Lung (tissue), 12 donors: Measurements from ENCODE around the gene GIPC3. TPM values are rescaled to one million over a fixed set of nuclear protein-coding genes. Genes with fewer than 3 reads are reported as not detected.
"Not testable (repeated sequence)": the region's sequence is repeated elsewhere in the genome, so short reads cannot be mapped to it uniquely, and the experiment has no call there.

Experiments
- ATAC-seq: fragments of 200-7000 bp; cut with Tn5 transposase; one replicate; pipeline ENCODE4 v1.9.1; 2020; ENCODE audit warnings: moderate number of reproducible peaks; ENCODE audit not compliant: insufficient read depth, low FRiP score
- DNase-seq, 3 donors: peaks; one replicate each; pipeline ENCODE4 v3.0.0-alpha.2; 2013 to 2017
- H3K27ac ChIP-seq, 2 donors: one replicate each; pipeline ENCODE4 v1.5.1; 2013; ENCODE audit warnings: mild to moderate bottlenecking in 2 of 2, moderate library complexity in 2 of 2, control low read depth in 1 of 2, inconsistent platforms in 1 of 2, low read depth in 1 of 2, low read length in 1 of 2
- H3K27me3 ChIP-seq, 3 donors: one replicate each; pipeline ENCODE4 v1.5.1; 2013; ENCODE audit warnings: low read length in 2 of 3; ENCODE audit not compliant: control insufficient read depth in 3 of 3, insufficient read depth in 3 of 3
- H3K36me3 ChIP-seq, 4 donors: one replicate each; pipeline ENCODE4 v1.5.1; 2013; ENCODE audit warnings: low read length in 4 of 4, mild to moderate bottlenecking in 1 of 4, moderate library complexity in 1 of 4; ENCODE audit not compliant: control insufficient read depth in 4 of 4, insufficient read depth in 4 of 4
- H3K4me1 ChIP-seq, 5 donors: one replicate each; pipeline ENCODE4 v1.5.1; 2013; ENCODE audit warnings: low read length in 5 of 5, mild to moderate bottlenecking in 2 of 5, moderate library complexity in 1 of 5; ENCODE audit not compliant: control insufficient read depth in 5 of 5, insufficient read depth in 5 of 5
- H3K4me3 ChIP-seq: one replicate; pipeline ENCODE4 v1.5.1; 2013; ENCODE audit warnings: mild to moderate bottlenecking, control low read depth, moderate library complexity
- H3K9ac ChIP-seq, 2 donors: one replicate each; pipeline ENCODE4 v1.5.1; 2013; ENCODE audit warnings: low read length in 2 of 2, control low read depth in 1 of 2; ENCODE audit not compliant: insufficient read depth in 1 of 2
- H3K9me3 ChIP-seq, 4 donors: one replicate each; pipeline ENCODE4 v1.5.1; 2013; ENCODE audit warnings: low read length in 3 of 4, mild to moderate bottlenecking in 1 of 4, moderate library complexity in 1 of 4; ENCODE audit not compliant: control insufficient read depth in 4 of 4, insufficient read depth in 3 of 4
- WGBS, 2 donors: extraction: QIAGEN DNeasy Blood & Tissue Kit; methylation state at CpG; one replicate each; pipeline ENCODE4 v1.1.7; 2013; 5-methylcytosine and 5-hydroxymethylcytosine counted together
- polyA plus RNA-seq, 2 donors: library from polyadenylated mRNA; stranded (reverse); fragments of 200-250 nt; gene quantifications; one replicate each; pipeline ENCODE4 v1.2.1, GENCODE V29; 2013
- total RNA-seq, 2 donors: library from RNA; depleted of rRNA in 1 of 2; stranded (reverse); fragments of >200 nt in 1 of 2; gene quantifications; one replicate each; pipeline ENCODE4 v1.2.1, GENCODE V29; 2014 to 2021
- TF ChIP-seq, protein P1 (sequence below): IDR thresholded peaks from 2 replicates; pipeline ENCODE4 v1.5.1; 2012; ENCODE audit warnings: mild to moderate bottlenecking; ENCODE audit errors: control extremely low read depth, extremely low read depth
- donor health status: control.
- donor health status: control.
- donor health status: Bipolar disorder and iron deficiency.
- donor health status: healthy.
- donor health status: DM: yes; HTN: yes; CAD: no.

The GIPC3 gene
- total and polyA plus RNA-seq, 4 donors: 1.6 to 2.1 (median 1.9) TPM

DNA sequence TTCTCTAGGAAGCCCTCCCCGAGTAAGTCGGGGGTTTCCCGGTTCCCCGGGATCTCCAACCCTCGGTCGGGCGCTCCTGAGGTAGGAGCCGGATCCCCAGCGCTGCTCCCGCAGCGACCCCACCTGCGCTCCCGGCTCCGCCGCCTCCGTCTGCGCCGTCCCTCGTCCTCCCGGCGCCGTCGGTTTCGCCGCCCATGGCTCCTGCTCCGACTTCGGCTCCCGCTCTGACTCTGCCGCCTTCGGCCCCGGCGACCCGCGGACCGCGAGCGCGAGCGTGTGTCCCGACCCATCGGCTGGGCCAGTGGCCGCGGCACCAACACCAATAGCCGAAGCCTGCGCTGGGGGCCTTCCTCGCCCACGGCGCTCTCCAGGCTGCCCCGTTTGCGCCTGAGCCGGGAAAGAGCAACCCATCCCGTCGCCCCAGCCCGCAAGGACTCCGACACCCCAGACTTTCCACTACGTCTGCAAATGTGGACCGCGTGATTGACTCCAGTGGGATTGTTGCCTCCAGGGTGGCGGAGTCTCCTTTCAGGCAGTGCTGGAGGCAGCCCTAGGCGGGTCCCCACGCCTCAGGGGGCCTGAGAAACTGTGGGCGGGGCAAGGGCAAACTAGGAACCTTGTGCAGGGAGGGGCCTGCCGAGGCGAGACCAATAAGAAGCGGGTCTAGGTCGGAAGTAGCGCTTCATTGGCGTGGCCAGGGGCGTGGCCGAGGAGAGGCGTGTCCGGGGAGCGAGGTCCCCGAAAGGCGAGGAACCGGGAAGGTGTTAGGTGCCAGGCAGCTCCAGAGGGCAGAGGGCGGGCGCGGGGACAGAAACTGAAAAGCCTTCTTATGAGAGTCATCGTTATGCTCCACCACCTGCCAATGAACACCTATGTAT, 41.4 kb downstream of the GIPC3 start, which contains the start of gene CACTIN:
TSS of gene CACTIN (minus strand) at position 318 of the 878 bp plus-strand sequence. CDS start at position 290, 28 bp downstream.
- DNase-seq (peak; percentile 98 to 99 (median 98)), ATAC-seq (peak; percentile 99)
- H3K9me3 ChIP-seq: no peaks in the 10 kb centered on the region
- WGBS, 2 donors: 0% methylated on average over 76 to 80 of the region's 80 CpGs
- H3K27ac ChIP-seq: peak within 1 kb of the TSS; percentile 92 to 99
- H3K4me1 ChIP-seq: peaks cover 3 to 11% (median 8%) of the 10 kb centered on the region in 5 donors
- peak within 1 kb of the TSS; percentile 90 for H3K4me3 ChIP-seq
- peak within 1 kb of the TSS; percentile 72 to 89 for H3K9ac ChIP-seq
- no peaks in the 10 kb centered on the region for H3K27me3 ChIP-seq
- H3K36me3 ChIP-seq: peaks cover under 1 to 25% (median 3%) of the 10 kb centered on the region in 4 donors
- TF ChIP-seq, protein P1, sequence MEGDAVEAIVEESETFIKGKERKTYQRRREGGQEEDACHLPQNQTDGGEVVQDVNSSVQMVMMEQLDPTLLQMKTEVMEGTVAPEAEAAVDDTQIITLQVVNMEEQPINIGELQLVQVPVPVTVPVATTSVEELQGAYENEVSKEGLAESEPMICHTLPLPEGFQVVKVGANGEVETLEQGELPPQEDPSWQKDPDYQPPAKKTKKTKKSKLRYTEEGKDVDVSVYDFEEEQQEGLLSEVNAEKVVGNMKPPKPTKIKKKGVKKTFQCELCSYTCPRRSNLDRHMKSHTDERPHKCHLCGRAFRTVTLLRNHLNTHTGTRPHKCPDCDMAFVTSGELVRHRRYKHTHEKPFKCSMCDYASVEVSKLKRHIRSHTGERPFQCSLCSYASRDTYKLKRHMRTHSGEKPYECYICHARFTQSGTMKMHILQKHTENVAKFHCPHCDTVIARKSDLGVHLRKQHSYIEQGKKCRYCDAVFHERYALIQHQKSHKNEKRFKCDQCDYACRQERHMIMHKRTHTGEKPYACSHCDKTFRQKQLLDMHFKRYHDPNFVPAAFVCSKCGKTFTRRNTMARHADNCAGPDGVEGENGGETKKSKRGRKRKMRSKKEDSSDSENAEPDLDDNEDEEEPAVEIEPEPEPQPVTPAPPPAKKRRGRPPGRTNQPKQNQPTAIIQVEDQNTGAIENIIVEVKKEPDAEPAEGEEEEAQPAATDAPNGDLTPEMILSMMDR: no peak

DNA sequence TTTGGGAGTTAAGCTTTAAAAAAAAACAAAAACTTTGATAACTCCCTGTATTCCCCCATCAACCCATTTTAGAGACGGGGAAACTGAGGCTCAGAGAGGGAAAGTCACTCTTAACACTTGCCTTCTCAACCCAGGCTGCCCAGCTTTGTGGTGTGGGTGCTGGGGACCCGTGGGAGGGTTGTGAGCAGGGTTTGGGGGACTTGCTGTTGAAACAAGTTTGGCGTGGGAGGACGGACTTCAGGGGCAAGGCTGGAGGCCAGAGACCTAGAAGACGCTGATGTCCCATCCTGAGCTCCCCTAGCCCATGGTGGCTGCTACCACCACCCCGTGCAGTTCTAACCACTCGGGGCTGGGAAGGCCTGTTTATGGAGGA, 42.1 kb downstream of the GIPC3 start:
- Histone ChIP-seq H3K27me3 (no peaks in the 10 kb centered on the region), H3K36me3 (peaks cover under 1 to 28% (median 3%) of the 10 kb centered on the region in 4 donors), H3K4me1 (peaks cover 3 to 11% (median 8%) of the 10 kb centered on the region in 5 donors), H3K4me3 (no peak overlapping the region), H3K9me3 (no peaks in the 10 kb centered on the region), H3K27ac (no peak overlapping the region), H3K9ac (no peak overlapping the region)
- WGBS, 2 donors: 62 to 68% methylated on average over 7 of the region's 7 CpGs
- DNase-seq (no peak), ATAC-seq (no peak)
- TF ChIP-seq, protein P1: no peak

DNA sequence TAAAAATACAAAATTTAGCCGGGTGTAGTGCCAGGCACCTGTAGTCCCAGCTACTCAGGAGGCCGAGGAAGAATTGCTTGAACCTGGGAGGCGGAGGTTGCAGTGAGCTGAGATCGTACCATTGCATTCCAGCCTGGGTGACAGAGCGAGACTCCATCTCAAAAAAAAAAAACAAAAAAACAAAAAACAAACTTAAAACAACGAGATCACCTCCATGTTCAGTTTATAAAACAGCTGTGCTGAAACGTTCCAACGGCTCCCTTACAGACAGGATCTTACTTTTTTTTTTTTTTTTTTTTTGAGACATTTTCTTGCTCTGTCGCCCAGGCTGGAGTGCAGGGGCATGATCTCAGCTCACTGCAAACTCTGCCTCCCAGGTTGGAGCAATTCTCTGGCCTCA, 43.5 kb downstream of the GIPC3 start:
- DNase-seq, H3K27ac ChIP-seq, H3K27me3 ChIP-seq, H3K9me3 ChIP-seq, H3K4me3 ChIP-seq, ATAC-seq, H3K9ac ChIP-seq: not testable (repeated sequence)
- WGBS, 2 donors: 77 to 82% methylated on average over 9 of the region's 9 CpGs
- peaks cover 0 to 29% (median 3%) of the 10 kb centered on the region in 4 donors for H3K36me3 ChIP-seq
- H3K4me1 ChIP-seq: peaks cover 3 to 11% (median 8%) of the 10 kb centered on the region in 5 donors

DNA sequence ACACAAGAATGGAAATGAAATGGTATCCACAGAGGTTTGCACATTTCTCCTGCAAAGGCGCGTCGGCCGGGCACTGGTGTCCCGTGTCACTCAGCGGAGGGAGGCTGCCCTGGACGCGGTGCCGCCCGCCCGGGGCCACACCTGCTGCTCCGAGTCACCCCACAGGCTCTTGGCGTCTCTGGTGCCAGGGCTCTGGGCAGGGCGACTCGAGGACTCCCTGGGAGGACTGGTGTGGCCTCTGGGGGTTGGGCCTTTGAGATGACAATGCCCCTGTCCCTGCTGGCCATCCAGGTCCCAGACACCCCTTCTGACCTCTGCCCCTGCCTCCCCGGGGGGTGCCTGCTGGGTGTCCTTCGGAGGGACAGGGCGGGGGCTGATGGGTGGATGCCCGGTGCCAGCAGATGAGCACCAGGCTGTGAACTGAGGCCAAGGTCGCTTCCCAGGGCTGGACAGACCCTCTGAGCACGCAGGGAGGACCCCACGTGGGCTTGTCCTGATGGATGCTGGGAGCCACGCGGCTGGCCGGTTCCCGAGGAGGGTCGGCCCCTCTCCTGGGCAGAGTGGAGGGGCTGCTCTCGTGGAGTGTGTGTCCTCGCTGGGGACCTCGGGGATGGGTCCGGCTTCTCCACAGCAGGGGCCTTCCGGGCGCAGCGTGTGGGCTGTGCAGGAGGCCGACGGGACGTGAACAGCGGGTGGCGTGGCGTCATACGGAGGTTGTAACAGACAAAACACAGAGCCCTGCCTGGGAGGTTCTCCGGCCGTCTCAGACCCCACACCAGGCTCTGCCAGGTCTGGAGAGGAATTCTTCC, 46.0 kb downstream of the GIPC3 start:
- Histone ChIP-seq H3K27me3 (no peaks in the 10 kb centered on the region), H3K27ac (no peak overlapping the region), H3K9ac (no peak overlapping the region), H3K9me3 (no peaks in the 10 kb centered on the region), H3K36me3 (peaks cover 0 to 35% (median 5%) of the 10 kb centered on the region in 4 donors), H3K4me3 (no peak overlapping the region), H3K4me1 (no peaks in the 10 kb centered on the region)
- DNase-seq: no peak
- TF ChIP-seq, protein P1: no peak
- ATAC-seq: no peak
- WGBS, 2 donors: 93 to 95% methylated on average over 43 of the region's 43 CpGs
